ENCODE data around the gene NLGN3.

DNA sequence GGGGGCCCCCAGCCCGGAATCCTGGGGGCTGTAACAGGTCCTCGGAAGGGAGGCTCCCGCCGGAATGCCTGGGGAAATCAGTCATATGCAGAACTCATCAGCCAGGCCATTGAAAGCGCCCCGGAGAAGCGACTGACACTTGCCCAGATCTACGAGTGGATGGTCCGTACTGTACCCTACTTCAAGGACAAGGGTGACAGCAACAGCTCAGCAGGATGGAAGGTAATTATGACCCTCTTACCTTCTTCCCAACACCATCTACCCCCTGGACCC, 47.9 kb upstream of the NLGN3 start:
- TF ChIP-seq, protein P1, sequence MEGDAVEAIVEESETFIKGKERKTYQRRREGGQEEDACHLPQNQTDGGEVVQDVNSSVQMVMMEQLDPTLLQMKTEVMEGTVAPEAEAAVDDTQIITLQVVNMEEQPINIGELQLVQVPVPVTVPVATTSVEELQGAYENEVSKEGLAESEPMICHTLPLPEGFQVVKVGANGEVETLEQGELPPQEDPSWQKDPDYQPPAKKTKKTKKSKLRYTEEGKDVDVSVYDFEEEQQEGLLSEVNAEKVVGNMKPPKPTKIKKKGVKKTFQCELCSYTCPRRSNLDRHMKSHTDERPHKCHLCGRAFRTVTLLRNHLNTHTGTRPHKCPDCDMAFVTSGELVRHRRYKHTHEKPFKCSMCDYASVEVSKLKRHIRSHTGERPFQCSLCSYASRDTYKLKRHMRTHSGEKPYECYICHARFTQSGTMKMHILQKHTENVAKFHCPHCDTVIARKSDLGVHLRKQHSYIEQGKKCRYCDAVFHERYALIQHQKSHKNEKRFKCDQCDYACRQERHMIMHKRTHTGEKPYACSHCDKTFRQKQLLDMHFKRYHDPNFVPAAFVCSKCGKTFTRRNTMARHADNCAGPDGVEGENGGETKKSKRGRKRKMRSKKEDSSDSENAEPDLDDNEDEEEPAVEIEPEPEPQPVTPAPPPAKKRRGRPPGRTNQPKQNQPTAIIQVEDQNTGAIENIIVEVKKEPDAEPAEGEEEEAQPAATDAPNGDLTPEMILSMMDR (IDR thresholded peaks at IDR 0.05; ENCODE audit: low read depth, low read length): no peak
- no peak for TF ChIP-seq EZH2phosphoT487 (IDR thresholded peaks at IDR 0.05; ENCODE audit: low read depth)
